HG03280 (cell line): ENCODE data around the gene NFKBIA.
"Not testable (repeated sequence)": the region's sequence is repeated elsewhere in the genome, so short reads cannot be mapped to it uniquely, and the experiment has no call there.

Experiments used
- ATAC-seq: cut with Tn5 transposase; IDR thresholded peaks from one replicate; pipeline ENCODE4 v1.9.1; 2021; ENCODE audit warnings: mild to moderate bottlenecking, moderate library complexity; ENCODE audit not compliant: unreplicated experiment

The NFKBIA gene

DNA sequence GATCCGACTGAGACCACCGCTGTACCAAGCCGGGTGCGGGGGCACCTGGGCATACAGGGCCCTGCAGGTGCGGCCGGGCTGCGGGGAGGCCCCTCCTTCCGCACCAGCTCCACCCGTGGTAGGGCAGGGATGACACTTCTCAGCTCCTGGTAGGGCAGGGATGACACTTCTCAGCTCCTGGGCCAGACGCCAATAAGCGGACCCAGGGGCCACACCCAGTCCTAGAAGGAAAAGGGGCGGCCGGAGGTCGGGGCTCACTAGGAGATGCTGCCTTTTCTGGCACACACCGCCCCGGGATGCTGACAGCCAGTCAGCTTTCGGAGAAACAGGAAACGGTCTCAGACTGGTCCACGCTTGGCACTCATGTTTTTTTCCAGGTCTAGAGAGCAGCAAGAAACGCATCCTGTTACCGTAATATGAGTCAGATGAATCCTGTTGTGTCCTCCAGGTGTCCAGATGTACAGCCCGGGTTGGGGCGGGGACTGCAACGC is 34.8 kb downstream of the NFKBIA start:
- ATAC-seq: no peak

DNA sequence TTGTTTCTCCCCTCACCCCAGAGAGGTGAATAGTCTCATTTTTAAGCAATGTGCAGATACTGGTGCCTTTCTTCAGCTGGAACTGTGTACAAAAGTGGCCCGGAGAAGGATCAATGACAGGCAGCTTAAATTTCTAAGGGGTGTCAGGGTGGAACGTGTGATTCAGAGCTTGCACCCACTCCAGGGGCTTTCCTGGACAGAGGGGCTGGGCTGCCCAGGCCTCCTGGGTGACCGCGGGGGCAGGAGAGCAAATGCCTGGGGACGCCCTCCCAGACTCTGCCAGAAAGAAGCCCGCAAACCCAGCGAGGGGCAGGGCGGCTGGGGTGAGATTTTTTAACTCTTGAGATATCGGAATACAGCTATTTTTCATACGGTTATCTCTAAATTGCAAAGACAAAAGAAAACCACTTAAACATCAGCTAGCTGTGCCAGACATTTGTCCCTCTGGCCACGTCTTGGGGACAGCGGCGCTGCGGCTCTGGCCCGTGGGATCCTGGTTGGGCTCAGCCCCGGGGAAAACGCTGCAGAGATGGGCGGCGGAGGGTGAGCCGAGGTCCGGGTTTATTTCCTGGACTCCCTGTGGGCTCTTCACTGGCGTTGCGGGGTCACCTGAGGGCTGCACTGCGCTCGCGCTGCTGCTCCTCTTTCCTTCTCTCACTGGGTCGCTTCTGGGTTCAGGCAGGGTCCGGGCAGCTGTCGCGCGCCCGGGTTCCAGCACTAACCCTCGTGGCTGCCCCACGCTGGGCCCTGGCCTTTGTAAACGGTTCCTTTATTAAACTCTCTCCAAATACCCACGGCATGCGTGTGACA is 35.8 kb downstream of the NFKBIA start:
- ATAC-seq: no peak

DNA sequence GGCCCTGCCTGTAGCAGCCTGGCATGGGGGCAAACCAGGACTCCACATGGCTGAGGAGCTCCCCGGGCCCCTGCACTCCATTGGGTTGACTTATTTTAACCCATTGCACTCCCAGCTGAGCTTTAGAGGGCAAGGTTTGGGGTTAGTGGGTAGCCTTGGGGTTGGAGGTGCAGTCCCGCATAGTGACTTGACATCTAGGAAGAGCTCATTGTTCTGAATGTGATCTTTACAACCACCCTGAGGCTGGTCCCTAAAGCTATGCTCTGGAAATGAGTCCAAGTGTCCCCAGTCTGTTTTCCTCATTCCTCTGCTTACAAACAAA is 36.4 kb downstream of the NFKBIA start:
- no peak for ATAC-seq

DNA sequence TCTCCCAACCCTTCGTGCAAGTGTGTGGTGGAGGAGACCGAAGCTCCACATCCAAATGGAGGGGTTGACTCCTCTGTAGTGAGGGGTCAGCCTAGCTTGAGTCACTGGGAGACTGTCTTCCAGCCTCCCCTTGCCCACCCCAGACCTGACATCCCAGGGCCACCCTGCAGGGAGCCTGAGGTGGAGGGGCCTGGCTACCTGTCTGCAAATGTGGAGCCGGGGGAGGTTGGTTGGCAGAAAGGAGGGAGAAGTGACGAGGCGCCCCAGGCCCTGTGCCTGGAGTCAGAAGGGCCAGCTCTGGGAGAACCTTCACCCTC is 37.5 kb downstream of the NFKBIA start:
- ATAC-seq: no peak

DNA sequence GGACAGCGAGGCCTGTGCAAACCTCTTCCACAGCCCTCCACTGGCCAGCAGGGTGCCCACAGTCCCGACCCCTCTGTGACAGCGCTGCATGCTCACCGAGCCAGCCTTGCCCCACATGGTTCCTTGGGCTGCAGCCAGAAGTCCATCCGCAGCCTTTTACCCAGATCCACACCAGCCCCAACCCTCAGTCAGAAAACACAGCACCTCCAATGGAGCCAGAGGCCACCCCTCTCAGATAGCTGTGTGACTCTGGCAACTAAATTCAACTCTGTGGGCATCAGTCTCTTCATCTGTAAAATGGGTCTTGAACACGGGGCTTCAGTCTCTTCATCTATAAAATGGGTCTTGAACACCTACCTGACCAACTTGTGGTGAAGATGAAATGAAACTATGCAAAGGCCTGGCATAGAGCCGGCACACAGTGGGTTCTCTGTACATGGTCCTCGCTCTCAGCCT is 38.0 kb downstream of the NFKBIA start:
- no peak for ATAC-seq

DNA sequence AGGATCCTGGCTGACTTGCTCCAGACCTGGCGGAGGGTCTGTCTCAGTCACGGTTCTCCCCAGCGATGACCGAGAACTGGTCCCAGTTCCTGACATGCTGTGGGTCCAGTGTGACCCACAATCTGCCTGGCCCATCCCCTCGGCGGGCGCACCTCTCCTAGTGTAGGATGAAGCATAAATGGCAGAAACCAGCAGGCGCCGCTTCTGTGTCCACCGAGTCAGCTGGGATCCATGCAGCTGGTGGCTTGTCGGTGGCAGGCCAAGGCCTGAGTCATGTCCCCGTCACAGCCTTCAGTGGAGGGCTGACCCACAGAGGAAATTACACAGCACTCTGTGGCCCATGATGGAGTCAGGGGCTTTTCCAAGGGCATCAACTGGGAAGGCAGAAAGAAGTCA is 38.5 kb downstream of the NFKBIA start:
- no peak for ATAC-seq

DNA sequence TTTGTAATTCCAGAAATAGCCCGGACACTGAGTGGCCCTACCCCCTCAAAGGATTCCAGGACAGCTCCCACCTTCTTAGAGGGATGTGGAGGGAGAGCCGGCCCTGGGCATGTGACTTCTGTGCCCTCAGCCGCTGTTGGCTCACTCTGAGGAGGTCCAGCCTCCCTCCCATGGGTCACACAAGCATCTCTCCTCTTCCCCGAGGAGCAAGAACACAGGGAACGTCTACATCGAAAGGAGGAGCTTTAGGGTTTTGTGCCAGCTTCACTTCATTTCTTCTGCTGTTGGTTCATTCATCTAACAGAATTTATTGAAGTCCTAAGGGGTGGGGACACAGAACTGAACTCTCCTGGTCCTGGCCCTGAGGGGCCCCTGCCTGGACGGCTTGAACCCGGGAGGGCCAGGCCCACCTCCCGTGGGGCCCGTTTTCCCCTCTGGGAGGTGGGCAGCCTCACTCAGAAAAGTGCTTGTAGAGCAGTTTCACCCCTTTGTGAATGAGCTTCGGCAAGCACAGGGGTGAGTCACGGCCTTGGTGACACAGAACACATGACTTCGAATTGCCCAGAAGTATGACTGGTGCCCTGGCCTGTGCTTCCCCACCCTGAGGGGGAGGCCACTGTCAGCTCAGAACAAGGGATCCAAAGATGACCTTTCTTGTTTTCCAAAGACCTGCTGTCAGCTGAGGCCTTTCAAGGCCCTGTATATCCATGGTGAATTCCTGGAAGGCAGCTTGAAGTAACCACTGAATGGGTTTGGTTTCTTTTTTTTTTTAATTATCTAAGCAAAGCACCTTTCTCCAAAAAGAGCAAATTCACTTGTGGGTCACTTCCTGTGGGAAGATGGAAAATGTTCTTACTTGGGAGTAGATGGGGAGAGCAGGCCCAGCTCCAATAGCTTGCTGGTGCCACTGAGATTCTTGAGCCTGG is 39.2 kb downstream of the NFKBIA start:
- ATAC-seq: no peak

DNA sequence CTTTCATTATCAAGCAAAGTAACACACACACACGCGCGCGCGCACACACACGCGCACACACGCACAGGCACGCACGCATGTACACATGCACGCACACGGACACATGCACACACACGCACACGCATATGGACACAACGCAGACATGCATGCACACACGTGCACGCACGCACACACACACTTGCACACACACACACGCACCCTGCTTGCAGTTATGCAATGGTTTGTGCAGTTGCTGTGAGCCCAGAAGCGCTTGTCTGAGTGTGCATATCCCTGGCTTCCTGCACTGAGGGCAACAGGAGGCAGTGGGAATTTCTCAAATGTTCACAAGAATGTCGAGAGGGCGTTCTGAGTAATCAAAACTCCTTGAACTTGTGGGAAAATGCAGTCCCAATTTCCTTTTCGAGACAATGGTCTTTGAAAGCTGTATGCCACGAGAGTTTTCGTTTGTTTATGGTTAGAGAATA is 41.6 kb downstream of the NFKBIA start:
- ATAC-seq: no peak

DNA sequence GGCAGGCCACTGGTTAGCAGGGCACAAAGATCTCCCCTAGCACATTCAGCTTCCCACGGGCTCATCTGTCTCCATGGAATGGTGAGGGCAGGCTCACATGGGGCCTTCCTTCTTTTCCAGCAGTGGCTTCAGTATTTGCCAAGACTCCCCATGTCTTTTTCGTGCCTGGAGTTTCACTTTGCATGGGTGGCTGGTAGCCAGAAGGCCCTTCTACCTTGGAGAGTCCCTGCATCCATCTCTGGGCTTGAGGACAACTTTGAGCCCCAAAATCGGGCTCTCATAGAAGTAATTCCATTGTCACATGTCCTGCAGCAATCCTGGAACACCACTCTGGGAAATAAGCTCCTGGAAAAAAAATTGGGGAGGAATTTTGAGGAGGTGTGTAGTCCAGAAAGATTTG is 42.1 kb downstream of the NFKBIA start:
- no peak for ATAC-seq

DNA sequence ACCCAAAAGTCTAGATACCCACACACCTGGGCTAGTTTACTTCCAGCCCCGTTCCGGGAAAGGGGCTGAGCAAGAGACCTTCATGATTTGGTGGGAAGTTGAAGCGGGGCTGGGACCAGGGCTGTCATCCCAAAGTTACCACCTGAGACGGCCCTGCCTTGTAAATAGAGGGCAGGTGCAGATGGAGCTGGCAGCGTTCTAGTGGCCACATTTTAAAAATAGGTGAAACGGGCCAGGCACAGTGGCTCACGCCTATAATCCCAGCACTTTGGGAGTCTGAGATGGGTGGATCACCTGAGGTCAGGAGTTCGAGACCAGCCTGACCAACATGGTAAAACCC is 43.4 kb downstream of the NFKBIA start:
- ATAC-seq: no peak

DNA sequence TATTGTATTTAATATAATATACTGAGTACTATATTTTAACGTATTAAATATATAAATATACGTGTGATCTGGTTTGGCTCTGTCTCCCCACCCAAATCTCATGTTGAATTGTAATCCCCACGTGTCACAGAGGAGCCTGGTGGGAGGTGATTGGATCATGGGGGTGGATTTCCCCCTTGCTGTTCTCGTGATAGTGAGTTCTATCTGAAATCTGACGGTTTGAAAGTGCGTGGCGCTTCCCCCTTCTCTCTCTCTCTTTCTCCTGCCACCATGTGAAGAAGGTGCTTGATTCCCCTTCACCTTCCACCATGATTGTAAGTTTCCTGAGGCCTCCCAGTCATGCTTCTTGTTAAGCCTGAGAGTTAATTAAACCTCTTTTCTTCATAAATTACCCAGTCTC is 44.9 kb downstream of the NFKBIA start:
- ATAC-seq: not testable (repeated sequence)

DNA sequence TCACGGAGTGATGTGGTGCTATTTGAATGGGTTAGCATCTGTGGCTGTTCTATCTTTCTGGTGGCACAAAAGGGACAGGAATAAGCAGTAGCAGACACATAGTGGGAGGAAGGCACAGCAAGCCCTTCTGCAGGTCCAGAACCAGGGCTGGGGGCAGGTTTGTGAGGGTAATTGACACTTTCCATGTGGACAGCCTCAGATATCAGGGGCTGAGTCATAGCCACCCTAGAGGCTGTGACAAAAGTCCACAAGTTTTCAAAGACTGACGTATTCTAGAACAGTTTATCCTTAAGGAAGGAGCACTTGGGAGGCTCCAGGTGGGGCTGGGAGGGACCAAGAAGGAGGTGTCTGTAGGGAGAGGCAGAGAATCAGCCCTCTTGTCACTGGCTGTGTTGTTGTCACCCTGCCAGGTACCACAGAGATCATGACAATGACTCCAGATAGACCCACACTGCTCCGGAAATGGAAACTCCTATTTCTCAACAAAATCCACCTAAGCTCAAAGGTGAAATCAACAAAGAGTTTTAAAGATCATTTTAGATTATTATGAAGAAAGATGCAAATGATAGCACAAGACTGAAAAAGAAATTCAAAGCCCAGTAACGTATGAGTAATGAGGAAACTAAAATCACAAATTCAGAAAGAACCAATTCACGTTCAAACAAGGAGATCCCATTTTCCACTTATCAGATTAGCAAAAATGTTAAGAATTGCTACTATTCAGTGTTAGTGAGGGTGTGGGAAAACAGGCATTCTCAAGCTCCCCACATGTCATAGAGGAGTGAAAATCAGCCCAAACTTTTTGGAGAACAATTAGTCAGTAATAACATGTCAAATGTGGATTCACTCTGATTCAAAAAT is 48.3 kb downstream of the NFKBIA start:
- ATAC-seq: no peak

DNA sequence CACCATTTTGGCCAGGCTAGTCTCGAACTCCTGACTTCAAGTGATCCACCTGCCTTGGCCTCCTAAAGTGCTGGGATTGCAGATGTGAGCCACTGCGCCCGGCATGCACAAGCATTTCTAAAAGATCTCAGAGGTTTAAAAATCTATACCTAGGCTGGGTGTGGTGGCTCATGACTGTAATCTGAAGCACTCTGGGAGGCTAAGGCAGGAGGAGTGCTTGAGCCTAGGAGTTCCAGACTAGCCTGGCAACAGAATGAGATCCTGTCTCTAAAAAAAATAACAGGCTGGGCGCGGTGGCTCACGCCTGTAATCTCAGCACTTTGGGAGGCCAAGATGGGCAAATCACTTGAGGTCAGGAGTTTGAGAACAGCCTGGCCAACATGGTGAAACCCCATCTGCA is 49.3 kb downstream of the NFKBIA start:
- ATAC-seq: not testable (repeated sequence)

DNA sequence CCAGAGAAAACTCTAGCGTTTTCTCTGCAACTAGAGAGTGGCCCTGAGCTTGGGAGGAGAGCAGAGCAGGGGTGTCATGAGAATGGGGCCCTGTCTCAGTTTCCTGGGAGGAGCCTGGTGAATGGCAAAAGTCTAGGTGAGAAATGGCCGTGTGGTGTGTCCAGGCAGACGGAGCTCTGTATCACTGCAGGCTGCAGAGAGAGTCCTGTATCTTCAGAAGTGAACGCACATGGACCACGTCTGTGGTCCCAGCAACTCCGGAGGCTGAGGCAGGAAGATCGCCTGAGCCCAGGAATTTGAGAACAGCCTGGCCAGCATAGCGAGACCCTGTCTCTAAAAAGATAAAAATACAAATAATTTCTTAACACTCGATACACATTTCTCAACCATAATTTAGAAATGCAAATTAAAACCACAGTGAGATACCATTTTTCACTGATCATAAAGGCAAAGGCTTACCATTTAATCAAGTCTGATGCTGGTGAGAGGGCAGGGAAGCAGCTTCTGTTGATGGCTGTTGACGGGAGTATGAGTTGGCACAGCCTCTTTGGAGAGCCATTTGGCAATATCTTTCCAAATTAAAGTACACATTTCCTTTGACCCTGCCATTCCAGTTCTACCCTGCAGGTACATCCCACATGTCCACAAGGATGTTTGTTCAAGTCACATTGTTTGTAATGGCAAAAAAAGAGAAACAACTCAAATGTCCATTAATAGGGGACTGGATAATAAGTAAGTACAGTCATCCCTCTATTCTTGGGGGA is 51.0 kb downstream of the NFKBIA start:
- ATAC-seq: no peak

DNA sequence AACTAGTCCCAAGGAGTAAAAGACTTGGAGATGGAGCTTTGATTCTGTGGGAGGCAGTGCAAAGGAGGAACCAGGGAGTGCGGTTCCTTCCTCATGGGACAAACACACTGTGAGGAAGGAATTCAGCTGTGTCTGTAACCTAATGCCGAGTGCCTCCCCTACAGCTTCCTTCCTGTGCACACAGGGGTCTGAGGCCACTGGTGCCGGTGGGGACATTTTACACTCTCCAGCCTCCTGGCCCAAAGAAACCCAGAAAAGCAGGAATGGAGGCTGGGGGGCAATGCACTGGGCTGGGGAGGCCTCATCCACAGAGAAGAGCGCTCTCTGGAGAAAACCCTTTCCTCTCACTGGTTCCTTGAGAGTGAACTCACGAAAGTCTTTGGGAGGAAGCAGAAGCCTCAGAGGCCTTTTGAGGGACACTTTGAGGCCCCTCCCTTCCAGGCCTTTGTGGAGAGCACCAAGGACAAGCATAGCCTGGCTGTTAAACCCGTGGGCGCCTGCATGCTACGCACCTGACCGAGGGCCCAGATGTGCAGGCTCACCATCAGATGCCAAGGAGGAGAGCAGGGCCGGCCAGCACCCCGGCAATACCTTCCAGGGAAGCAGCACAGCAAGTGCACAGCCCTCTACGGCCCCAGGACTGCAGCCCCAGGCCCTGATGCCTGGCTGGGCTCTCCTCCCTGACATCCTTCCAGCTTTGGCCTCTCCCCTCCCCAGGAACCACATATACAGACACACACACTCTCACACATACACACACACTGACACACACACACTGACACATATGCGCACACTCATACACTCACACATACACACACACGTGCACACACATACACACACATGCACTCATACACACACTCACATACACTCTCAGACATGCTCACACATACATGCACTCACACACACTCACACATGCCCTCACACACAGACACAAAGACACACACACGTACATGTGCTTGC is 52.0 kb downstream of the NFKBIA start:
- no peak for ATAC-seq

DNA sequence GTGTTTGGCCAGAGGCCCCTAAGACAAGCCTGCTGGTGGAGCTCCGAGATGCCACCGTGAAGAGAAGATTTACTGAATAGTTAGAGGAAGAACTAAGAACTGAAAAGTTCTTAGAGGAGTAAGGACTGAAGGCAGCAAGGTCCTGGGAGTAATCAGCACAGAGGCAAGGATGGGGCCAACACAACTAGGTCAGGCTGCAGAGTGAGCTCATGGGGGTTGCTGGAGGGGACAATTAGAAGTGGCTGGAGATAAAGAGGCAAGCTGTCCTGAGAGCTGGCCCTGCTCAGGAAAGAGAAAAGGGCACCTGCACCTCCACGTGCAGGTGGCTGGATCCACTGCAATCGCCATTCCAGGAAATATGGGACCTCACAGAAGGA is 52.7 kb downstream of the NFKBIA start:
- no peak for ATAC-seq
